H1 (cell line): ENCODE measurements around the gene TMEM132A. TPM values are rescaled to one million over a fixed set of nuclear protein-coding genes. Genes with fewer than 3 reads are reported as not detected.

Source experiments
- CTCF ChIA-PET: fragments of 300-600 bp; sonication (Branson Sonifier 250); formaldehyde crosslinking; loops from one replicate; lab custom pipeline; 2021; ENCODE audit not compliant: partially characterized antibody; lab: Charles Lee
- POLR2A ChIA-PET: fragments of 300-600 bp; sonication (Branson Sonifier 250); formaldehyde crosslinking; loops from one replicate; lab custom pipeline; 2021; ENCODE audit warnings: inconsistent platforms; ENCODE audit not compliant: partially characterized antibody; lab: Charles Lee
- DNase-seq, 2 experiments: peaks; one replicate each; pipeline versions ENCODE4 v3.0.0 to v3.0.0-alpha.2; 2010 to 2022; ENCODE audit warnings: low spot score in 2 of 2, low read depth in 1 of 2, mixed read lengths in 1 of 2
- FAIRE-seq: peaks from 2 replicates; lab custom pipeline; 2011; peaks lifted over from hg19 to GRCh38; lab: Jason Lieb, UNC
- H2AFZ ChIP-seq: 2 replicates; pipeline ENCODE4 v1.8.1; 2012; ENCODE audit warnings: low read length, inconsistent platforms
- H2AK5ac ChIP-seq: 2 replicates; pipeline ENCODE4 v1.6.1; 2013; ENCODE audit warnings: low read depth, low read length
- H2BK120ac ChIP-seq: replicated peaks from 2 replicates; pipeline ENCODE3; 2013; ENCODE audit warnings: low read depth, low read length, inconsistent platforms
- H2BK12ac ChIP-seq: 2 replicates; pipeline ENCODE4 v1.6.1; 2013; ENCODE audit warnings: low read depth, low read length
- H2BK15ac ChIP-seq: 2 replicates; pipeline ENCODE4 v1.6.1; 2013; ENCODE audit warnings: low read length
- H2BK20ac ChIP-seq: 2 replicates; pipeline ENCODE4 v1.6.1; 2013; ENCODE audit warnings: low read length
- H2BK5ac ChIP-seq: 2 replicates; pipeline ENCODE4 v1.6.1; 2013; ENCODE audit warnings: low read depth, low read length
- H3K14ac ChIP-seq: 2 replicates; pipeline ENCODE4 v1.6.1; 2013; ENCODE audit warnings: inconsistent platforms; ENCODE audit not compliant: insufficient read length
- H3K18ac ChIP-seq: 2 replicates; pipeline ENCODE4 v1.6.1; 2013; ENCODE audit warnings: low read length; ENCODE audit errors: extremely low read depth
- H3K23ac ChIP-seq: 2 replicates; pipeline ENCODE4 v1.6.1; 2013; ENCODE audit warnings: inconsistent platforms; ENCODE audit not compliant: insufficient read length
- H3K23me2 ChIP-seq: 2 replicates; pipeline ENCODE4 v1.6.1; 2013; ENCODE audit warnings: low read depth, low read length
- H3K27ac ChIP-seq: 2 replicates; pipeline ENCODE4 v1.6.1; 2011; ENCODE audit warnings: low read depth, low read length, inconsistent platforms
- H3K27me3 ChIP-seq, 4 experiments: replicated peaks in 1 of 4; 1 replicate in 1 of 4; 2 replicates in 3 of 4; pipeline versions ENCODE4 v1.6.1 to v1.8.1; 2011 to 2013; ENCODE audit warnings: low read length in 3 of 4, mild to moderate bottlenecking in 3 of 4, inconsistent platforms in 2 of 4, mixed read lengths in 2 of 4, moderate library complexity in 1 of 4; ENCODE audit not compliant: control insufficient read depth in 3 of 4, insufficient read depth in 3 of 4; ENCODE audit errors: extremely low read depth in 1 of 4
- H3K36me3 ChIP-seq, 4 experiments: 2 replicates each; pipeline versions ENCODE4 v1.6.1 to v1.8.1; 2011 to 2013; ENCODE audit warnings: mild to moderate bottlenecking in 4 of 4, low read length in 3 of 4, moderate library complexity in 2 of 4, control low read depth in 1 of 4, inconsistent platforms in 1 of 4; ENCODE audit not compliant: insufficient read depth in 4 of 4, control insufficient read depth in 2 of 4
- H3K4ac ChIP-seq: replicated peaks from 2 replicates; pipeline ENCODE3; 2013; ENCODE audit warnings: low read length, low read depth, mixed read lengths, inconsistent platforms; ENCODE audit not compliant: insufficient read length
- H3K4me1 ChIP-seq, 4 experiments: replicated peaks in 1 of 4; 1 replicate in 1 of 4; 2 replicates in 3 of 4; pipeline versions ENCODE4 v1.6.1 to v1.8.1; 2011 to 2013; ENCODE audit warnings: low read length in 3 of 4, inconsistent platforms in 2 of 4, mixed read lengths in 1 of 4; ENCODE audit not compliant: insufficient read depth in 4 of 4, control insufficient read depth in 3 of 4
- H3K4me2 ChIP-seq, 2 experiments: 2 replicates each; pipeline versions ENCODE4 v1.6.1 to v1.8.1; 2011 to 2013; ENCODE audit warnings: low read depth in 2 of 2, low read length in 2 of 2, control low read depth in 1 of 2, inconsistent platforms in 1 of 2, mild to moderate bottlenecking in 1 of 2; ENCODE audit not compliant: insufficient read depth in 1 of 2
- H3K4me3 ChIP-seq, 4 experiments: fragments of 200-600, 300-600 bp in 1 of 4; sonication (generic), shearing (Covaris generic), sonication (Bioruptor Twin) in 1 of 4; 2 replicates each; pipeline versions ENCODE4 v1.5.1 to v1.8.1; 2011 to 2016; ENCODE audit warnings: low read length in 4 of 4, low read depth in 3 of 4, control low read depth in 2 of 4, inconsistent platforms in 2 of 4, mild to moderate bottlenecking in 2 of 4, mixed read lengths in 1 of 4, moderate library complexity in 1 of 4; ENCODE audit not compliant: insufficient read depth in 2 of 4; ENCODE audit errors: extremely low read depth in 1 of 4
- H3K56ac ChIP-seq: replicated peaks from 2 replicates; pipeline ENCODE3; 2013; ENCODE audit warnings: low read depth, mild to moderate bottlenecking, mixed read lengths, low read length, inconsistent platforms; ENCODE audit not compliant: insufficient read length
- H3K79me1 ChIP-seq: 2 replicates; pipeline ENCODE4 v1.6.1; 2013; ENCODE audit warnings: low read depth, low read length, control low read depth
- H3K79me2 ChIP-seq, 2 experiments: 2 replicates each; pipeline versions ENCODE4 v1.6.1 to v1.8.1; 2012 to 2013; ENCODE audit warnings: low read length in 2 of 2, mild to moderate bottlenecking in 2 of 2, inconsistent platforms in 1 of 2; ENCODE audit not compliant: insufficient read depth in 2 of 2, control insufficient read depth in 1 of 2
- H3K9ac ChIP-seq, 4 experiments: replicated peaks in 1 of 4; 1 replicate in 1 of 4; 2 replicates in 3 of 4; pipeline versions ENCODE4 v1.6.1 to v1.8.1; 2011 to 2013; ENCODE audit warnings: low read depth in 3 of 4, low read length in 3 of 4, control low read depth in 2 of 4, mild to moderate bottlenecking in 2 of 4, moderate library complexity in 2 of 4, inconsistent platforms in 1 of 4; ENCODE audit errors: extremely low read depth in 1 of 4
- H3K9me3 ChIP-seq, 2 experiments: 2 replicates each; pipeline versions ENCODE4 v1.6.1 to v1.8.1; 2012 to 2013; ENCODE audit warnings: mild to moderate bottlenecking in 2 of 2, moderate library complexity in 2 of 2, control low read depth in 1 of 2, inconsistent platforms in 1 of 2, low read depth in 1 of 2, low read length in 1 of 2, mixed read lengths in 1 of 2; ENCODE audit not compliant: insufficient read depth in 2 of 2
- H4K20me1 ChIP-seq, 2 experiments: replicated peaks in 1 of 2; 2 replicates each; pipeline versions ENCODE3 to v1.8.1; 2011 to 2013; ENCODE audit warnings: inconsistent platforms in 2 of 2, low read length in 2 of 2, mild to moderate bottlenecking in 1 of 2; ENCODE audit not compliant: insufficient read depth in 2 of 2, control insufficient read depth in 1 of 2
- H4K5ac ChIP-seq: 2 replicates; pipeline ENCODE4 v1.6.1; 2013; ENCODE audit warnings: low read length, low read depth, mixed read lengths, inconsistent platforms; ENCODE audit not compliant: insufficient read length
- H4K8ac ChIP-seq: 2 replicates; pipeline ENCODE4 v1.8.0; 2013; ENCODE audit warnings: mild to moderate bottlenecking, moderate library complexity, low read length, inconsistent platforms; ENCODE audit not compliant: insufficient read depth; ENCODE audit errors: extremely low read depth
- H4K91ac ChIP-seq: replicated peaks from 2 replicates; pipeline ENCODE3; 2013; ENCODE audit warnings: low read length, mixed read lengths, inconsistent platforms; ENCODE audit not compliant: insufficient read length
- BCL11A ChIP-seq, 2 experiments: IDR thresholded peaks; one replicate each; pipeline ENCODE4 v1.6.1; 2011; ENCODE audit warnings: low read depth in 2 of 2, low read length in 2 of 2, mild to moderate bottlenecking in 2 of 2
- CEBPB ChIP-seq: IDR thresholded peaks from 2 replicates; pipeline ENCODE4 v1.6.1; 2012; ENCODE audit warnings: low read depth, low read length
- EP300 ChIP-seq, 2 experiments: IDR thresholded peaks; 1 replicate in 1 of 2; 2 replicates in 1 of 2; pipeline ENCODE4 v1.6.1; 2011 to 2012; ENCODE audit warnings: low read depth in 2 of 2, low read length in 2 of 2, mild to moderate bottlenecking in 2 of 2, borderline replicate concordance in 1 of 2, inconsistent platforms in 1 of 2, moderate library complexity in 1 of 2
- GABPA ChIP-seq: IDR thresholded peaks from 2 replicates; pipeline ENCODE4 v1.6.1; 2011; ENCODE audit warnings: mild to moderate bottlenecking, low read length, moderate library complexity, borderline replicate concordance; ENCODE audit not compliant: insufficient read depth
- KDM5A ChIP-seq: fragments of 200-600 bp; IDR thresholded peaks from 2 replicates; pipeline ENCODE4 v1.7.1; 2012; ENCODE audit warnings: mild to moderate bottlenecking, low read length, inconsistent platforms, mixed read lengths
- RFX5 ChIP-seq: IDR thresholded peaks from 2 replicates; pipeline ENCODE4 v1.6.1; 2011; ENCODE audit warnings: low read depth, low read length, improper control_type of control experiment, borderline replicate concordance
- SAP30 ChIP-seq: fragments of 300-600 bp; sonication (generic); IDR thresholded peaks from 2 replicates; pipeline ENCODE4 v1.7.1; 2012; ENCODE audit warnings: low read length, moderate library complexity, mild to moderate bottlenecking, inconsistent platforms; ENCODE audit not compliant: insufficient read depth, insufficient replicate concordance
- SIN3A ChIP-seq, 2 experiments: IDR thresholded peaks in 1 of 2; conservative IDR thresholded peaks in 1 of 2; 2 replicates each; pipeline ENCODE4 v1.6.1; 2011 to 2012; ENCODE audit warnings: low read length in 2 of 2, improper control_type of control experiment in 1 of 2, low read depth in 1 of 2, mild to moderate bottlenecking in 1 of 2
- TAF7 ChIP-seq: optimal IDR thresholded peaks from 2 replicates; pipeline ENCODE3; 2011; ENCODE audit warnings: low read depth, mild to moderate bottlenecking, inconsistent platforms, low read length, moderate library complexity, borderline replicate concordance
- TBP ChIP-seq: IDR thresholded peaks from 2 replicates; pipeline ENCODE4 v1.6.1; 2011; ENCODE audit warnings: low read depth, low read length, improper control_type of control experiment
- TCF12 ChIP-seq: IDR thresholded peaks from 2 replicates; pipeline ENCODE4 v1.6.1; 2011; ENCODE audit warnings: low read depth, mild to moderate bottlenecking, low read length
- TEAD4 ChIP-seq: IDR thresholded peaks from 2 replicates; pipeline ENCODE4 v1.6.1; 2012; ENCODE audit warnings: low read depth, low read length, inconsistent platforms, mixed read lengths
- WGBS, 2 experiments: shearing (Covaris generic) in 1 of 2; methylation state at CpG; one replicate each; pipeline versions ENCODE4 v1.1.6 to v1.1.7; 2013 to 2015; ENCODE audit warnings: low lambda C conversion rate in 2 of 2, mixed read lengths in 2 of 2, inconsistent platforms in 1 of 2, low coverage in 1 of 2, missing lambda C conversion rate in 1 of 2; ENCODE audit not compliant: insufficient replicate concordance in 2 of 2, insufficient coverage in 1 of 2, insufficient read length in 1 of 2; ENCODE audit errors: extremely low coverage in 1 of 2, missing lambda C conversion rate in 1 of 2; 5-methylcytosine and 5-hydroxymethylcytosine counted together
- polyA plus RNA-seq, 7 experiments: library from polyadenylated mRNA; depleted of rRNA in 3 of 7; stranded (reverse) in 5 of 7; unstranded in 2 of 7; fragments of >200 nt in 5 of 7; fragments of 200-250 nt in 2 of 7; gene quantifications; 1 replicate in 5 of 7; 2 replicates in 1 of 7; 4 replicates in 1 of 7; pipeline versions ENCODE4 v1.2.1 to v1.2.3, GENCODE V29; 2011 to 2013; ENCODE audit warnings: missing spikeins in 2 of 7, mixed read lengths in 2 of 7
- total RNA-seq: library from RNA; stranded (reverse); fragmentation: NEBNext Ultra II Directional; extraction: Animal tissue kit (Norgen Biotek cat#: 25700); gene quantifications from 2 replicates; pipeline ENCODE4 v1.2.1, GENCODE V29; 2021

Gene TMEM132A
- total and polyA plus RNA-seq, 2 of the 8 experiments (the other 6 are each of a cell fraction or from before 2014, with no cell fraction given) = 46.6 to 97.9 TPM

DNA sequence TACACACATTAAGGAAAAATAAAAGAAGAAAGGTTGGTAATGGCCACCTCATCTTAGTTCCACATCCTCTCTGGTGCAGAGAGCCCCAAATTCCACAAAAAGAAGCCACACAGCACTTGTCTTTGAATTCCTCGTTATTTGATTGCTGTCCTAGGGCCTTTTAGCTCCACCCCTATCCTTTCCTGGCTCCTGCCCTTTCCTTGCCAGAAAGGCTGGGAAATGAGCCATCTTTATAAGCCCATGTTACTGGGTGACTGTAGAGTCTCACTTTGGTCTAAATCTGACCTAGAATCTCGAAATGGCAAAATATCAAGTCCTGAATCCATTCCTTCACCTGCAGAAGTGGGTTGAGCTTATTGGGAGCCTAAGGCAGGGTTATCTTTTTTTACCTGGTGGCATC is 4.3 kb upstream of the TMEM132A start:
- Histone ChIP-seq H3K9me3 (no peaks in the 10 kb centered on the region), H4K8ac (no peak overlapping the region), H3K79me2 (peaks cover 5 to 24% of the 10 kb centered on the region in 2 experiments), H2AK5ac (no peak overlapping the region), H3K79me1 (no peaks in the 10 kb centered on the region; the same call in 1 of the 2 replicates), H3K14ac (no peak overlapping the region), H3K23ac (no peak overlapping the region), H3K4me2 (no peak overlapping the region), H3K4me3 (no peak overlapping the region), H3K27me3 (no peaks in the 10 kb centered on the region), H2BK5ac (no peak overlapping the region), H3K4ac (no peak overlapping the region), H3K4me1 (peaks cover 6 to 19% (median 13%) of the 10 kb centered on the region in 4 experiments; a peak in 6 of 7 replicates), H3K18ac (no peak overlapping the region), H4K91ac (no peak overlapping the region), H2BK20ac (no peak overlapping the region), H3K56ac (no peak overlapping the region), H4K20me1 (peaks cover 3 to 11% of the 10 kb centered on the region in 2 experiments), H3K27ac (no peak overlapping the region), H3K9ac (no peak overlapping the region), H3K23me2 (peaks cover 3% of the 10 kb centered on the region; the same call in 1 of the 2 replicates), H3K36me3 (peaks cover 3 to 14% (median 9%) of the 10 kb centered on the region in 4 experiments; a peak in 5 of 8 replicates), H2BK12ac (no peak overlapping the region), H2AFZ (no peak overlapping the region), H4K5ac (no peak overlapping the region), H2BK120ac (no peak overlapping the region), H2BK15ac (no peak overlapping the region)
- DNase-seq (no peak), FAIRE-seq (no peak)
- TF ChIP-seq CEBPB (no peak), EP300 (IDR thresholded peaks at IDR 0.05; ENCODE audit: borderline replicate concordance in 1 of 2, low read depth in 2 of 2, low read length in 2 of 2) (no peak), GABPA (no peak), KDM5A (no peak), SIN3A (conservative IDR thresholded peaks at IDR 0.05 in 1 of 2, IDR thresholded peaks at IDR 0.05 in 1 of 2; ENCODE audit: low read depth in 1 of 2, low read length in 2 of 2) (no peak), RFX5 (no peak), BCL11A (IDR thresholded peaks at IDR 0.05; ENCODE audit: low read depth in 2 of 2, low read length in 2 of 2) (no peak), TCF12 (no peak), TBP (no peak), SAP30 (no peak), TEAD4 (no peak), TAF7 (no peak)
- CTCF ChIA-PET = interaction anchor here (0.8 to 1.0 kb wide), 2 partner anchors 23 to 77 kb away, joined by 3 read pairs; no protein-coding TSS in a partner anchor
- 95% methylated on average over 2 of the region's 2 CpGs; no CpG with 5 or more reads in 1 of the 2 experiments for WGBS, 2 experiments
- POLR2A ChIA-PET = no interaction called here
